NOMO-1 treated with DMSO at 0.1 percent for 48 hours (cell line): Measurements from ENCODE around the gene CPD.

Experiments used
- DNase-seq: peaks from one replicate; lab custom pipeline; 2025; ENCODE audit not compliant: unreplicated experiment; lab: John Stamatoyannopoulos, UW

The CPD gene

DNA sequence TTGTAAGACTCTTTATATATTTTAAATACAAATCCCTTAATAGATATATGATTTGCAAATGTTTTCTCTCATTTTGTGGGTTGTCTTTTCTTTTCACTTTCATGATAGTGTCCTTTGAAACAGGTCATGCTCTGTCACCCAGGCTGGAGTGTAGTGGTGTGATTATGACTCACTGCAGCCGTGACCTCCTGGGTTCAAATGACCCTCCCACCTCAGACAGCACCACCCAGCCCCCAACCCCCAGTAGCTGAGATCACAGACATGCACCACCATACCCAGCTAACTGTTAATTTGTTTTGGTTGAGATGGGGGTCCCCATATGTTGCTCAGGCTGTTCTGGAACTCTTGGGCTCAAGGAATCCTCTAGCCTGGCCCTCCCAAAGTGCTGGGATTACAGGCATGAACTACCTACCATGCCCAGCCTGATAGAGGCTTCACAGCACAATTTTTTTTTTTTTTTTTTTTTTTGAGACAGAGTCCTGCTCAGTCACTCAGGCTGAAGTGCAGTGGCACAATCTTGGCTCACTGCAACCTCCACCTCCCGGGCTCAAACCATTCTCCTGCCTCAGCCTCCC is 26.4 kb upstream of the CPD start:
- peak; percentile 49 for DNase-seq

DNA sequence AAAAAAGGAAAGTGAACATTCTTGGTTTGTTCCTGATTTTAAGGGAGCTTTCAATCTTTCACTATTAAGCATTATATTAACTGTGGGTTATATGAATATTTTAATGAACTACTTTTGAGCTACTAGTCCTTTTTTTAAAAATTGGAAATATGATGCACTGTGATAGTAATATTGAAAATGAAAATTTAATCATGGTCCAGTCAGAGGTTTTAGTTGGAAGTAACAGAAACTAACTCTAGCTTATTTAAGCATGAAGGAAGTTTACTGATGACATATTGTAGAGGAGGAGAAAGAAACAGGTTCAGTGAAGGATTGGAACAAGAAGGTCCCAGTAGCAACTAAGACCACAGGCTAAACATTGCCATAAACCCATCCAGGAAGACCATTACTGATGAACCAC is 24.0 kb upstream of the CPD start:
- DNase-seq = no peak

- DNase-seq = no peak
Observed at GRCh38 chr17:30357476-30357875, 21.3 kb upstream of the CPD start.

- DNase-seq = no peak
Observed at GRCh38 chr17:30358055-30358760, 20.5 kb upstream of the CPD start.

GRCh38 chr17:30360086-30360808 is 18.5 kb upstream of the CPD start:
- peak; percentile 97 for DNase-seq

DNA sequence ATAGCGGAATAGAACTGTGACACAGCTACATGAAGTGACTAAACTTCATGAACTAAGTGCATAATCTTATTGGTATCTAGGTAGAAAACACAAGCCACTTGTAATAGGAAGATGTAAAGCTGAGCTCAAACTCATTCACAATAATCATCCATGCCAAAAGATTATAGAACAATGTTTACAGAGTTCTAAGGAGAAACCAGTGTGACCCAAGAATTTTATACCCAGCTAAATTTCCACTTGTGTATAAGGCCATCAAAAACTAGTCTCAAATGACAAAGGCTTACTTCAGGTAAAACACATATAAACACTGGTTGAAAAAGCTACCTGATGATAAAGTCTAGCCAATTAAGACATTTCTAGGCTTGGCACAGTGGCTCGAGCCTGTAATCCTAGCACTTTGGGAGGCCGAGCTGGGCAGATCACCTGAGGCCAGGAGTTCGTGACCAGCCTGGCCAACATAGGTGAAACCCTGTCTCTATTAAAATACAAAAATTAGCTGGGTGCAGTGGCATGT is 16.9 kb upstream of the CPD start:
- DNase-seq = no peak

- DNase-seq = peak; percentile 91
Observed at GRCh38 chr17:30363715-30364202, 15.0 kb upstream of the CPD start.

DNA sequence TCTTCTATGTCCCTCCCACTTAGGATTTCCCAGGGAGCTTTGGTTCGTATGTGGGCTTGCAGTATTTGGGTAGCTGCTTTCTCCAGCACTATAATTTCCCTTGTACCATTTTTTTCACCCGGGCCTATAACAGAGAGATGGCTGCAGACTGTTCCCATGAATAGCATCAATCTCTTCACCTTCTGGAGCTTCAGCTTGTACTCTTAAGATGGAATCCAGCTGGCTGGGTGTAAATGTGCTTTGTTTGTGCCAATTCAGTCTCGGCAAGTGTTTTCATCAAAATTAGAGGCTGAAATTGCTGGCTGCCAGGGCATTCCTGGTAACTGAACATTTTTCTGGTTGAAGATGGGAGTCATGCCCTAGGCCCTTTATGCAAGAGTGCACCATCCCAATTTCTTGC is 12.2 kb upstream of the CPD start:
- no peak for DNase-seq

GRCh38 chr17:30368912-30369720 is 9.6 kb upstream of the CPD start:
- peak; percentile 75 for DNase-seq

GRCh38 chr17:30369995-30370394 is 8.7 kb upstream of the CPD start:
- no peak for DNase-seq

- DNase-seq = no peak
Observed at GRCh38 chr17:30372755-30373154, 6.0 kb upstream of the CPD start.

DNA sequence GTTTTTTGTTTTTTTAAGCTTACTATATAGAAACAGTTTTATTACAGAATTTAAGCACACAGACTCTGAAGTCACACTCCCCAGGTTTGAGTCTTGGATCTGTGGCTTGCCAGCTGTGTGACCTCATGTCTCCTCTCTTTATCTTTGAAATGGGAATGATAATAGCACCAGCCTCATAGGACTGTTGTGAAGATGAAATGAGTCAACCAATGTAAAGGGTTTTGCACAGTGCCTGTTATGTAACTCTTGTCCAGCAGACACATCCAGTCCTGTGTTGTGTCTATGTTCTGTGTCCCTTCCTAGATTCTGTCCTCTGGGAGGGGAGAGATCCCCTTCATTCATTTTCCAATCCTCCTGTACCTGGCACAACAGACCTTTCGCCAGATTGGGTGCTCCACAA is 3.1 kb upstream of the CPD start:
- no peak for DNase-seq

- no peak for DNase-seq
Observed at GRCh38 chr17:30376621-30377452, 1.9 kb upstream of the CPD start.

- DNase-seq = no peak
Observed at GRCh38 chr17:30377574-30378240, 1.0 kb upstream of the CPD start.

DNA sequence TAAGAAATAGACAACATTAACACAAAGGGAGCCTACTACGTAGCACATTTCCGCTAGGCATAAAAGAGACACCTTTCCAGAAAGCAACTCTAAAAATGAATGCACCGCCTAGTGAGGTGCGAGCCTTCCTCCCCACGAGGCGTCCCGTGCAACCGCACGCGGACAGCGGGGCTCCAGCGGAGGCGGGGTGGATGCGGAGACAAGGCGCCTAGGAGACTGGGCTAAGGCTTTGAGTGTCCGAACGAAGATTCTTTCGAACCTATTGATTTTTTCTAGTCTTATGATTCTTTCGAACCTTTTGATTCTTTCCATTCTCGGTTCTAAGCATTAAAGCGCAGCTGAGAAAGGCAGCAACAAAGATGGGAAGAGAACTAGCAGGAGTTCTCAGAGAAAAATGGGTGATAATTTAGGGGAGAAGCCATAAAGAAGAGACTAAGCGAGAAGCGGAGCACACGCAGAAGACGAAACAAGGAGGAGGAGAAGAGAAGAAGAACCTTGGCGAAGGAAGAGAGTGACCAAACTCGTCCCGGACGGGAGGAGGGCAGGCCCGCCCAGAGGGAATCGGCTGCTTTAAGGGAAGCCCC is 394 bp upstream of the CPD start:
- DNase-seq = no peak

- no peak for DNase-seq
Observed at GRCh38 chr17:30379303-30379902, 676 bp downstream of the CPD start.

DNA sequence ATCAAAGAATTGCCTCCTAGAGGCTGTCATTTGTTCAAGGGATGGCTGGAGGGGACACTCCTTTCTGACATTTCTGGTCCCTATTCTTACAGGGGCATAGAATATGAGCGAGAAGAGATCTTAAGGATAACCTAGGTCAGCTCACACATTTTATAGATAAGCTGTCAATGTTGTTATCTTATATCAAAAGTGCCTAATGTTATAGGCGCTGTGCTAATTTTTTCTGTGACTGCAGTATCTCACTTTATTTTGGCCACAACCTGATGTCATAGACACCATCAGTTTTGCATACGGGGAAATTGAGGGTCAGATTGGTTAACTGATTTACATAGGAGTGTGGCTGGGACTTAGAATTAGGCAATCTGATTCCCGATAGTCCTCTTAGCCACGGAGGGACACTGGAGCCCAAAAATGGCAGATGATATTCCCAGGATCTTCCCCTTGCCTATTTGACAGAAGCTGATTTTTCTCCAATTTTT is 1.2 kb downstream of the CPD start:
- DNase-seq = peak; percentile 43

- DNase-seq = peak; percentile 42
Observed at GRCh38 chr17:30380643-30381339, 2.1 kb downstream of the CPD start.
